GM12864 (cell line): ENCODE results near the gene RING1.
A peak's percentile ranks its signal among the peaks of the same experiment; 100 is the strongest.

ENCODE experiments used
- DNase-seq: peaks from one replicate; pipeline ENCODE4 v3.0.0-alpha.2; 2011; ENCODE audit warnings: low read depth
- H3K4me3 ChIP-seq: 2 replicates; pipeline ENCODE4 v1.5.1; 2011; ENCODE audit warnings: mild to moderate bottlenecking, low read depth, low read length, control low read depth
- CTCF ChIP-seq: IDR thresholded peaks from 2 replicates; pipeline ENCODE4 v1.5.1; 2011; ENCODE audit warnings: low read depth, mild to moderate bottlenecking, moderate library complexity, low read length, control low read depth, inconsistent platforms; ENCODE audit errors: missing control alignments

The RING1 gene

GRCh38 chr6:33193619-33194018 is 14.7 kb upstream of the RING1 start:
- no peak for TF ChIP-seq CTCF
- no peak for DNase-seq
- H3K4me3 ChIP-seq = no peak overlapping the region

GRCh38 chr6:33194431-33194979 is 13.8 kb upstream of the RING1 start:
- TF ChIP-seq CTCF = no peak
- DNase-seq = no peak

GRCh38 chr6:33195304-33196165 is 12.8 kb upstream of the RING1 start:
- no peak for TF ChIP-seq CTCF
- DNase-seq = no peak
- H3K4me3 ChIP-seq = no peak overlapping the region

More at GRCh38 chr6:33194431-33194979, 13.8 kb upstream of the RING1 start:
- H3K4me3 ChIP-seq = no peak overlapping the region

GRCh38 chr6:33197431-33198048 is 10.8 kb upstream of the RING1 start:
- peak; percentile 79 for TF ChIP-seq CTCF
- H3K4me3 ChIP-seq = no peak overlapping the region
- DNase-seq = no peak

- H3K4me3 ChIP-seq = no peak overlapping the region
- TF ChIP-seq CTCF = no peak
- no peak for DNase-seq
These were observed 10.0 kb upstream of the RING1 start for GRCh38 chr6:33198159-33198852.

- DNase-seq = no peak
- no peak for TF ChIP-seq CTCF
These were observed 9.4 kb upstream of the RING1 start for GRCh38 chr6:33198853-33199436.

More at GRCh38 chr6:33198853-33199436, 9.4 kb upstream of the RING1 start:
- peak overlapping the region; percentile 93 for H3K4me3 ChIP-seq
